Stimulated activated CD8-positive, alpha-beta memory T cell treated with anti-CD3 and anti-CD28 coated beads, Interleukin-15, amount 100 ng/mL, for 48 hours (primary cell): ENCODE measurements around the gene CHD9.

Source experiments
- DNase-seq, 2 donors: peaks; one replicate each; pipeline ENCODE4 v3.0.0-alpha.2; 2020; ENCODE audit warnings: low read depth in 2 of 2

Gene CHD9

DNA sequence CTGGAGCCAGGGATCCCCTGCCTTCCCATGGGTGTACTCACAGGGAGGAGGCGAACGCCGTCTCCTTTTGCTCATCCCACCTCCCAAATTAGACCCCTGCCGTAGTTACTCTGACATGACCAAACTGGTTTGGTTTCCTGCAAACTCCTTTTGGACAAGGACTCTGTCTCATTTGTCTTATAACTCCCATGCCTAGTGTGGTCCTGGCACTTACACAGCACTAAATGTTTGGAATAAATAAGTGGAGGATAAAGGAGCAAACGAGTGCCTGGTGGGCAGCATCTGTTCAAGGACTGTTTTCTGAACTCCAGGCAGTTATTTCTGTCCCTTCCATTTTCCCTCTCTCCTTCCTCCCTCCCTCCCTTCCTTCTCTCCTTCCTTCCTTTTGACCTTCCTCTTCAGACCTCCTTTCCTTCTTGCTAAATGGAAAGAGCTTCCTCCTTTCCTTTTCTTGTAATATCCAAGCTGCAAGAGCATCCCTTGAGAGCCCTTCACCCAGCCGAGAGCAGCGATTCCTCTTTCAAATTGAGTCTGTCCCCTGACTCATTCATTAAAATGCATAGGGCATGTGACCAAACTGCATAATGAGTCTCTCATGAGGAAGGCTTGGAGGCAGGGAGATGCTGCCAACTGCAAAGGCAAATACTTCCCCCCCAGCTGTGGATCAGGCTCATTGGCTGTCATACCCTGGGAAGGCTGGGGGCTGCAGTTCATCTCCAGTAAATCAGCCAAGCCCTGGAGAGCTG, 36.8 kb downstream of the CHD9 start:
- DNase-seq = no peak

DNA sequence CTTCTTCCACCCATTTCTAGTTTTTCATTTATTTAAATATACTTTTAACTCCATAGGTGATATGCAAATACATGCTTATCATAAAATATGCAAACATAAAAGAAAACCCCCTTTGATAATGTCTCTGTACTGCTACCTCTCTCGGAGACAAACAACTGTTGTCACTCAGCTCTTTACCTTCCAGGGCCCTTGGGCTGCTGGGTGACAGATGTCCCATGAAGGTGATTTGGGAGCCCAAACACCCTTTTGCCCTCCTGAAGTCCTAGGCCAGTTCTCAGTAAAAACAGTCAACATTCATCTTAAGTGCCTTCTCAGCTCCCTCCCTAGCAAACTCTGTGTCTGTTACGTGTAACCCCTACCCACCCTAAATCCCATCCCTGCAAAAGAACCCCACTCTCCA, 37.5 kb downstream of the CHD9 start:
- DNase-seq = no peak

DNA sequence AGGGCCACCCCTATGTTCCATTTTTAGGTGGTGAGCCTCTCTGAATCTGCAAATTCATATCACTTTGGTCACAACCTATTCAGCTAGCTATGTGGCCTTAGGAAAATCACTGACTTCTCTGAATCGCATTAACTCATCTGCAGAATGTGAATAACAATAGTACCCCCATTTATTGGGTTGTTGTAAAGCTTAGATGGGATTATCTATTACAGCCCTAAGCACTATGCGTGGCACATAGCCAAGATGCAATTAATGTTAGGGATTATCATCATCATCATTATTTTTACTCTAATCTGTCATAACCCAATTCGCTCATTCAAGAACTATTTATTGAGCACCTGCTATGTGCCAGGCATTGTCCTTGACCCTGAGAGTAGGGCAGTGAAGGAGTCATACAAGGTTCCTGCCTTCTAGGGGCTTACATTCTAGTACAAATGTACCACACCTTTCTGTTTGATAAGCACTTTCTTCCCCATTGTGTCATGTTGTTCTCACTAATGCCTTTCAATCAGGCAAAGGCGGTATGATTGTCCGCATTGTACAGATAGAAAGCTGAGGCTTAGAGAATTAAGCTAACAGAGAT, 38.5 kb downstream of the CHD9 start:
- DNase-seq = no peak

DNA sequence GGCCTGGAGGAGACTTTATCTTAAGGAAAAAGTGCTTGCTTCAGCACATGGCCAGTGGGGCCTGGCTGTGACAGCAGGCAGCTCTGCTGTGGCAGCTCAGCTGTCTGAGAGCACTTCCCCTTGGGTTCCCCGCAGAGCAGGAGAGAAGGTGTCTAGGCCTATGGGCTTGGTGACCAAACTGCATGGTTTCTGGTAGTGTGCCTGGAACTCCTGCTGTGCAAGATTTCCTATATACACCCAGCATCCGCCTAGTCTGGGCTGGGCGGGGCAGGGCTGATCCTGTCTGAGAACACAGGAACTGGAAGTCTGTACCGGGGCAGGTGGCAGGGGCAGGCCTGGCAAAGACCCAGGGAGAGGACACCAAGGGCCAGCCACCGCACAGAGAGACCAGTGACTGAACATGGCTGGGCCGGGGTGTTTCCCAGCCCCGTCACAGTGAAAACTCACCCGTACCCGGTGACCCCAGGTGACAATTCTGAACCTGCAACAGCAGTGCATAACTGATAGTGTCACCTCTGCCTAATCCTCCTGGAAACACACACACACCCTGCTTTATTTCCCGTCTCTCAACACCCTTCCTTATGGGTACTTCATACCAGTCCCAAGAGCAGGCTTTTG, 39.3 kb downstream of the CHD9 start:
- DNase-seq = no peak

DNA sequence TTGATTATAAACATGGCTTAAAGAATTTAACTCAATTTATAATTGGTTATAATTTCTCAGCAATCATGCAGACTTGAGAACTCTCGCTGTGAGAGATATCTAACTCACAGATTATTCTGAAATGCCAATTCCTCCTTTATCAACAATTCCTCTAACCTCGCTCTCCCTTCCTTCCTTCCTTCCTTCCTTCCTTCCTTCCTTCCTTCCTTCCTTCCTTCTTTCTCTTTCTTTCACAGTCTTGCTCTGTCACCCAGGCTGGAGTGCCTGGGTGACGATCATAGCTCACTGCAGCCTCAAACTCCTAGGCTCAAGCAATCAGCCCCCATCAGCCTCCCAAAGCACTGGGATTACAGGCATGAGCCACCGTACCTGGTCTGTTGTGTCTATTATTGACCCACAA, 42.4 kb downstream of the CHD9 start:
- DNase-seq = no peak

DNA sequence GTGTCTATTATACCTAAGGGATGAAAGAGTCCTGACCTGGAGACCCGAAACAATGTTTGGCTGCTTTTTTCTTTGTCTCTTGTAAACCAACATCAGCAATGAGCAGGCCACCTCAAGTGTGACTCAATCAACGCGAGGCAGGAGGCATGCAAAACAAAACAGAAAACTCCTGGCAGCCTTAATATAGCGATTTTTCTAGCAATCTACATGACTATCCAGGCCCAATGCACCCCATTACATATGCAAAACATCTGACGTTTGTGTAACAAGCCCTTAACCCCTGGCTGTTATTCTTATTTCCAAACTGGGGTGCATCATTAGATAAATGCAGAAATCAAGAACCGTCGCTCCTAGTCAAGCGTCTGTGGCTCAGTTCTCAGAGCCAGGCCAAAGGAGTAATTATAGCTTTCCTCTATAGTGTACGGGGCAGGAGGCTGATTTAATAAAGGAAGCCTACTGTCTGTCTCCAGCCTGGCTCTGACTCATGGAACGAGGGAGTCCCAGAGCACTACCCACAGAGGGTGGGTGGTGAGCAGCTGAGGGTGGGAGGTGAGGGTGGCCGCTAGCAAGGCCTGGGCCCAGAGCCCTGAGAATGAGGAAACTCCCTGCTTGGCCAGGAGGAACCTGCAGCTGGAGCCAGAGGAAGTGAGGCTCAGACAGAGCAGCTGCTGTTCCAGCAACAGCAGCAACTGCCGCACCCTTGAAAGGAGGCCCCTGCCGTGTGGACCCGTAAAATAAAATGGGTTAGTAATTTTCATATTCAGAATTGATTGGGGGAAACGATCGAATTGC, 43.9 kb downstream of the CHD9 start:
- DNase-seq = peak; percentile 20 to 54

DNA sequence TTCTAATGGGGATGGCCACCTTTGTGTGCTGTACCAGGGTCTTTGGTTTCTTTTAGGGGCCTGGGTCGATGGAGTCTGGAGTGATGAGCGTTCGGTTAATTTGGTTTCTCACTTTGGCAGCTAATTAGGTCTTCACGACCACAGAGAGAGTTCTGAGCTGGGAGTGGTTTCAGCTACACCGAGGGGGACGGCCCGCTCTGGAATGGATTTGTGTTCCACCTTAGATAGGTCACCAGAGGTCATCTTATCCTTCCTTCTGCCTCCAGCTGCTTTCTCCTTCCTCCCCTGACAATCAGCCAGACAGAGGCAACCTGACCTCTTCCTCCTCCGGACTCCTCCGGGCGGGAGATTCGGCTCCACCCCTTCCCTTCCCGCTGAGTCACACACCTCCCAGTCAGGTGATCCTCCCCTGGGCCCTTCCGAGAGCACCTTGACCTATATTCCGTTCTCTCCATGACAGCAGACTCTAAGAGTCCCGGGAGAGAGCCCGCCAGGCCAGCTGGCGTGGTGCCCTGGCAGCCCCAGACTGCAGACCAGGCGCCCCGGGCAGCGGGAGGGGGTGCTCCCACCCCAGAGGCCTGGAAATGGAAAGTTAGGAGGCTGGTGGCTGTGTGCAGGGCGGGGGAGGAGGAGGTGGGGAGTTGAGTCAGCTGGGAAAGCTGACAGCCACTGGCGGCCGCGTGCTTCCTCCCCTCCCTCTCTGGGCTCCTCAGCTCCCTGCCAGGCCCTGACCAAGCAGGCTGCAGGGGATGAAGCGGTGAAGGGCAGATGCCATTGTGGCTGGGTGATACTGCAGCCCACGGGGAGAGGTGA, 44.7 kb downstream of the CHD9 start:
- peak; percentile 40 to 45 for DNase-seq

DNA sequence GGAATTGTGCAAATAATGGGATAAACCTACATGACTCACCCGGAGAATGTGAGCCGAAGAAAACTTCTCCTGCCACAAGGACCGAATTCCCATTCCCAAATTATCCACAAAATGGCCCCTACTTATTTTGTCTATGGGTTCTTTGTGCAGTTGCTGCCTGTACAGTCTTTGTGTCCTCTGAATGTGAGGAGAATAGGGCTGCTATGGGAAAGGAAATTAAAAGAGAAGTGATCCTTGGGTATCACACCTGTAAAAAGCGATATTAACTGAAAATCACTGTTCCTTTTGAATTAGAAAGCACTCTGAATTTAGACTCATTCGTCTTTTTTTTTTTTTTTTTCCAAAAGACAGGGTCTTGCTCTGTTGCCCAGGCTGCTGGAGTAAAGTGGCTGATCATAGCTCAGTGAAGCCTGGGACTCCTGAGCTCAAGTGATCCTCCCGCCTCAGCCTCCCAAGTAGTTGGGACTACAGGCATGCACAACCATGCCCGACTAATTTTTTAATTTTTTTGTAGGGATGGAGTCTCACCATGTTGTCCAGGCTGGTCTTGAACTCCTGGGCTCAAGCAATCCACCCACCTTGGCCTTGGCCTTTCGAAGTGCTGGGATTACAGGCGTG, 45.4 kb downstream of the CHD9 start:
- no peak for DNase-seq

DNA sequence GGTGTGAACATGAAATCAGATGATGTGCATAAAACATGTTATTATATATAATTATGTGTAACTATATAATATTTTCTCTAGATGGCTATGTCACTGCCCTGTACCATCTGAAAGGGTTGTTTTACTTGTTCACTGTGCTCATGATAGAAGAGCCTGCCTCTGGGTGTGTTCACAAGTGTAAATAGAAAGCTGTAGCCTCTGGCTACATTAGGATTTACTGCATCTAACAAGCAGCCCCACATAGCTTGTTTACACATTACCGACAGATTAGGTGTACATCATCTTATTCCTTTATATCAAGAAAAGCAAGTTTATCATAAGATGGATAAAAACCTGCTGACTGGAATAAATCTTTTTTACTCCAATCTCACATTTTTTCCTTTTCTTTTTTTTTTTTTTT, 46.1 kb downstream of the CHD9 start:
- DNase-seq = no peak

DNA sequence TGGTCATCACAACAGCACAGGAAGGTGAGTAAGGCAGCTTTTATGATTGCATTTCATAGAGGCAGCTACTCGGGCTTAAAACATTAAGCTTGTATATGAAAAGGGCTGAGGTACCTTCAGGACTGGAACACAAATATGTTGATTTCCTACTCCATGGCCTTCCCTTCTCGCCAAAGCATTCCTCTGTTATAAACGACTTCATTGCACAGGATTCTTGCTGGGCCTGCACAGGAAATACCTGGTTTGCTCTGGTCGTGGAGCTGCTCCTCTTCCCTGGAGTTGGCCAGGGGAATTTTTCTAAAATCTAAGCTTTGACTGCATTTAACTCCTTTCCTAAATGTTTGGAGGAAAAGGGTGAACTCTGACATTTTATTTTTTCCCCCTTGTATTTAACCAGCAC, 49.0 kb downstream of the CHD9 start:
- DNase-seq = no peak

DNA sequence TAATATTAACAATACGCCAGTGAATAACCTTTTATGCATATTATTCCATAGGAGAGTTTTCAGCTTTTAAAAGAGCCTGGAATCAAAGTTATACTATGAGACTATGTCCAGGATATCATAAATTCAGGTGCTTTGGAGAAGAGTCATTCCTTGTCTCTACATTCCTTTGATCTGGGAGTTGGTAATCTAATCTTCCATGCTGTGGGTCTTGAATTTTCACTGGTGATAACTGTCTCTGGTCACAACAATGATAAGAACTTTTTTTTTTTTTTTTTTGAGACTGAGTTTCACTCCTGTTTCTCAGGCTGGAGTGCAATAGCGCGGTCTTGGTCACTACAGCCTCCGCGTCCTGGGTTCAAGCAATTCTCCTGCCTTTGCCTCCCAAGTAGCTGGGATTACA, 50.8 kb downstream of the CHD9 start:
- DNase-seq = no peak

DNA sequence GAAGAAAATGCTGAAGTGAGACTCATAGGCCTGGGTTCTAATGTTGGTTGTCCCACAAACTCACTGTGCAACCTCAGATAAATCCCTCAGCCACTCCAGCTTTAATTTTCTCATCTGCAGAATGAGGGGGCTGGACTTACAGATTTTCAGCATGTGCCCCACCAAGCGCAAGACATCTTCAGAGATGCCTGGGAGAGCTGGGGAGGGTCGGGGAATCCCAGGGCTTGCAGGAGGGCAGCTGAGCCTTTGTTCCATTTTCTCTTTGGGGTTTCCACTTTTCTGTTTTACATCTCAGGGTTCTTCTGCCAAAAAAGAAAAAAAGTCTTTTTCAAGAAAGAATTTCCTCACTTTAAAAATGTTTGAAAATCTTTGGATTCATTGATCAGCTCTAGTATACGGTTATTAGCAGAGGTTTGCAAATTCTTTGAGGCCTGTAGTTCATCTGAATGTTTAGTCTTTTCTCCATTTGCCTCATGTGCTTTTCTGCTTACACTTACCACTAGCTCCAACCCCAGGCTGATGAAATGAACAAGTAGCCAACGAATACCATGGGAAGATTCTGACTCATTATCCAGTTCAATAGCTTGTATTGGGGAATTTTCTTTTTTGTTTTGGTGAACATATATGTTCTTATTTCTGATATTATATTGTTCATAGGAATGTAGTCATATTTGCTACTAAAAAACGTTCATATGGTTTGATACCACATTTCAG, 56.4 kb downstream of the CHD9 start:
- DNase-seq = no peak

DNA sequence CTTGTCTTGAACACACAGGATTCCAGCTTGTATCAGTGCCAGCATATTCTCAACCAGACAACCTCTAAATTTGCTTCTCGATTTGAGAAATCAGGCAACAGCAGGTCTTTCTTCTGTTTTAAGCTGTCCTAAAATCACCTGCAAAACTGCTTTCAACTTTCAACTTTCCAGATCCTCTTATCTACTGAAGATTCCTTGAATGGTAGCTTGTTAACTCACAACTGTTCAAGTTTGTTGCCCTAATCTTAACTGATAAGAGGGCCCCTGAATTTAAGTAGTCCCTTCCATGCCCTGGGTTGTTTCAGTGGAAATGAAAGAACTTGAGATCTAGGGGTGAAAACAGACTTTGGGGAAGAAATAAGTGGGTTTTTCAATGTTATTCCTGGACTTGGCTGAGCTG, 57.2 kb downstream of the CHD9 start:
- DNase-seq = no peak

DNA sequence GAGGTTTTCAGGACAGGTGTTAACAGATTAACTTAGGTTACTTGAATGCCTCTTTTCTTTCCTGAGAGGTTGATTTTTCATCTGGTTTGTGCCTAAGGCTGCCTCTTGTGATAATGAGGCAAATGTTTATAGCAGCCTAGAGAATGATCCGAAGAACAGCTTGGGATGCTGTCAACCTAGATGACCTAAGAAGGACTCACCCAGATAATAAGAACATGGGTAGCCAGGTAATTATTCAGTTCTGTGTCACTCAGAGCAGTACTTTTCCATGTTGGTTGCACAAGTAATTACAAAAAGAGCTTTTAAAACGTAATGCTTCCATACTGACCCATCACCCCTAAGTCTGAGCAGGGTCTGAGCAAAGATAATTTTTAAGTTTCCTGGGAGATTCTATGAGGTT, 60.3 kb downstream of the CHD9 start:
- no peak for DNase-seq

DNA sequence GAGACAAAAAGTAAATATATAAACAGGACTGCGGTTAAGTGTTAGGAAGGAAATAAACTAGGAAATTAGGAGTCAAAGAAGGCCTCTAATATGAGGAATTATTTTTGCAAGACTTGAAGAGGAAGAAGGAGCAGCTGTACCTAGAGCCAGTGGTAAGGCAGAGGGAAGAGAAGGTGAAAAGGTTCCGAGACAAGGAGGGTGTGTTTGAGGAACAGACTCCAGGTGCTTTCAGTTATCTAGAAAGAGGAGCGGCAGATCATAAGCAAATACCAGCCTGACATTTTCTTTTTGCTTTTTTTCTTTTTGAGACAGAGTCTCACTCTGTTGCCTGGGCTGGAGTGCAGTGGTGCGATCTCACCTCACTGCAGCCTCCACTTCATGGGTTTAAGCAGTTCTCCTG, 61.0 kb downstream of the CHD9 start:
- DNase-seq = no peak

DNA sequence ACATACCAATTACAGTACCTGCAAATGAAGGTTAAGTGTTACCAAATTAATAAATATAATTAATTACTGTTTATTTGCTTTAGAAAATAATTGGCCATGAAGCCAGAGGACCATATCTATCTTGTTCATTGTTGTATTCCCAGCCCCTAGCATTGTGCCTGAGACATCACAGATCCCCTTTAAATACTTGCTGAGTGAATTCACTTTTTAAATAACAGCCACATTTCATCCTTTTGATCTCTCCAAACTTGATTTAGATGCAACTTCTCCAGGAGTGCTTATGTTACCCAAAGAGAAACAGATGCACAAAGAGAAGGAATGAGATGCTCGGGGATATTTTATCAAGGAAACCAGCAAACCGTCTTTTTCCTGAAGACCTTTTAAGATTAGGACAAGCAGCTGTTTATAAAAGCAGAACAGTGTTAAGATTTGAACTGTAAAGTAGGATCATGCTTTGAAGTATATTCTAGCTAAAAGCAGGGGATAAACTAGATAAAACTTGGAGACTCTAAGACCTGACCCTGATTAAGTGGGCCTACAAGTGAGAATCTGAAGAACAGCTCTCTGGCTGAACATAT, 66.3 kb downstream of the CHD9 start:
- no peak for DNase-seq

DNA sequence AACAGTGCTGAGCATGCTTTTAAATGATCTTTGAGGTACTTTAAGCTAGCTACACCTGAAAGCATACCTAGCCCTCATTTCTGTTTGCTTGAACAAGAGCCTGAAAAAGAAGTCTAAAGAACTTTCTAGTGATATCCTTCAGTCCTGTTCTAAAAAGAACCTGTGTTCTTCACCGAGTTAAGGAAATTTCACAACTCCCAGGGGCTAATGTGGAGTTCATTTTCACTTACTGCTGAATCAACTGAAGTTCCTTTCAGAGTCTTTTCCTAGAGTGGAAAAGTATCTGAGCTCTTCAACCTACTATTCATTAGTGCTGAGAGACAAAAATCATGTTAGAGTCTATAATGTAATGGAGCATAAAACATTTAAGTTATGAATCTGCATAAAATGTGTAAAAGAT, 66.9 kb downstream of the CHD9 start:
- no peak for DNase-seq

DNA sequence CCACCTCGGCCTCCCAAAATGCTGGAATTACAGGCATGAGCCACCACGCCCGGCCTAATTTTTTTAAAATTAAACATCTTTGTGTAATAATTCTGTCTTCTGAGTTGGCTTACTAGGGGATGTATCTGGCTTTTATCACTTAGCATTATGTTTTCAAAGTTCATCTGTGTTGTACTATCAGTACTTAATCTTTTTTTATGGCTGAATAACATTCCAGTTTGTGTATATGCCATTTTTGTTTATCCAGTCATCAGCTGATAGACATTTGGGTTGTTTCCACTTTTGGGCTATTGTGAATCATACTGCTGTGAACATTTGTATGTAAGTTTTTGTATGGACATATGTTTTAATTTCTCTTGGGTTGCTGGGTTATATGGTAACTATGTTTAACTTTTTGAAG, 69.0 kb downstream of the CHD9 start:
- DNase-seq = no peak

DNA sequence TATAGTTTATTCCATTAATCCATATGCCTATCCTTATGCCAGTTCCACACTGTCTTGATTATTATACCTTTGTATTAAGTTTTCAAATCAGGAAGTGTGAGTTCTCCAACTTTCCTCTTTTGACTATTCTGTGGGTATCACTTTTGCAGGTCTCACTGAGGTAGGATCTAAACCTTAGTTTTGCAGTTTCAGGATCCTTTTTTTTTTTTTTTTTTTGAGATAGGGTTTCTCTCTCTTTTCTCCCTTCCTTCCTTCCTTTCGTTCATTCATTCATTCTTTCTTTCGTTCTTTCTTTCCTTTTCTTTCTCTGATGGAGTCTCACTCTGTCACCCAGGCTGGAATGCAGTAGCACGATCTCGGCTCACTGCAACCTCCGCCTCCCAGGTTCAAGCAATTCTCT, 71.6 kb downstream of the CHD9 start:
- no peak for DNase-seq
